Myocyte (in vitro differentiated cells): ENCODE results near the gene CDC37. TPM values are rescaled to one million over a fixed set of nuclear protein-coding genes. Genes with fewer than 3 reads are reported as not detected.
"Not testable (repeated sequence)": the region's sequence is repeated elsewhere in the genome, so short reads cannot be mapped to it uniquely, and the experiment has no call there.

Experiments used
- DNase-seq: peaks from one replicate; pipeline ENCODE4 v3.0.0-alpha.2; 2012; ENCODE audit warnings: low read depth
- total RNA-seq: library from RNA; depleted of rRNA; stranded (reverse); fragments of >200 nt; gene quantifications from 2 replicates; pipeline ENCODE4 v1.2.3, GENCODE V29; 2014

The CDC37 gene
- total RNA-seq, 1 donor from 2014 or later: 201 TPM

DNA sequence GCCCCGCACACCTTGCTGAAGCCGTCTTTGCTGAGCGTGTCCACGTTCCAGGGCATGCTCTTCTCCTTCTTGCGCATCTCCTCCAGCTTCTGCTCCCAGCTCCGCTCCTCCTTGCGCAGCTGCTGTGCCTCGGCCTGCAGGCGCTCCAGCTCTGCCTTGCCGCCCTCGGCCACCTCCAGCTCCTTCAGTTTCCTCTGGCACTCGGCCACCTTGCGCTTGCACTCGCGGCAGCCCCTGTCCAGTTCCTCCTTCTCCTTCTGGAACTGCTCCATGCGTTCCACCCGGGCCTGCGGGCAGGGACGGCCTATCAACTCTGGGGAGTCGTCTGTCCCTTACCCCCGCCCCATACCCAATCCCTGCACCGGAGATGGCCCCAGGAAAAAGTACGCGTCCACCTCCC lies 7.4 kb downstream of the CDC37 start:
- DNase-seq: no peak

- DNase-seq: no peak
Observed at GRCh38 chr19:10395436-10395835, 7.9 kb downstream of the CDC37 start.

DNA sequence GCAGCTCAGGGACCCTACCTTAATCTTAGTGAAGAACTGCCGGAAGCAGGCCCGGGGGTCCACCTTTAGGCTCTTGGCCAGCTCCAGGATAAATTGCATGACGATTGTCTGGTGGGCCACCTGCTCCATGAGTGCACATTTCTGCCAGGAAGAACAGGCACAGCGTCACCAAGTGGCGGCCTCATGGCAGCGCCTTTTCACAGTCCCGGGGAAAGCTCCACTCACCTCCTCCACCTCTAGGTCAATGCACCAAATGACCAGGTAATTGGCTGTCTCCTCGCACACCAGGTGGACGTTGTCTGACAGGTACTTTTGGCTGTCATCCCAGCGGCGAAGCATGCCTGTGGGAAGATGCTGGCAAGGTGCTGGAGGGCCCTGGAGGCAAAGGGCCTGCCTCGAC lies 8.3 kb downstream of the CDC37 start:
- no peak for DNase-seq

- DNase-seq: no peak
Observed at GRCh38 chr19:10393137-10393536, 10.2 kb downstream of the CDC37 start.

DNA sequence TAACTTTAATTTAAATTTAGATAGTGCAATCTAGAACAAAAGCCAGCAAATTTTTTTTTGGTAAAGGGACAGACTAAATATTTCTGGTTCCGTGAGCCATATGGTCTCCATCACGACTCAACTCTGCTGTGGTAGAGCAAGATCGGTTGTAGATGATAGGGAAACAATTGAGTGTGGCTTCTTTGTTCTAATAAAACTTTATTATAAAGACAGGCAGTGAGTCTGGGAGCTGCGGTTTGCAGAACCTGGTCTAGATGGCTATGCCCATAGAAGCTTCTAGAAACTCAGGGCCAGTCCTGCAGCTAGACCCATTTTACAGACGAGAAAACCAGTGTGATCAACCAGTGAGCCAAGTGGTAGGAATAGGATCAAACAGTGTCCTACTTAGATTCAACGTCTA lies 11.2 kb downstream of the CDC37 start:
- no peak for DNase-seq

GRCh38 chr19:10390652-10391286 lies 12.6 kb downstream of the CDC37 start:
- DNase-seq: peak; percentile 62

GRCh38 chr19:10389863-10390262 lies 13.5 kb downstream of the CDC37 start:
- no peak for DNase-seq

GRCh38 chr19:10388957-10389356 lies 14.4 kb downstream of the CDC37 start:
- DNase-seq: peak; percentile 84

DNA sequence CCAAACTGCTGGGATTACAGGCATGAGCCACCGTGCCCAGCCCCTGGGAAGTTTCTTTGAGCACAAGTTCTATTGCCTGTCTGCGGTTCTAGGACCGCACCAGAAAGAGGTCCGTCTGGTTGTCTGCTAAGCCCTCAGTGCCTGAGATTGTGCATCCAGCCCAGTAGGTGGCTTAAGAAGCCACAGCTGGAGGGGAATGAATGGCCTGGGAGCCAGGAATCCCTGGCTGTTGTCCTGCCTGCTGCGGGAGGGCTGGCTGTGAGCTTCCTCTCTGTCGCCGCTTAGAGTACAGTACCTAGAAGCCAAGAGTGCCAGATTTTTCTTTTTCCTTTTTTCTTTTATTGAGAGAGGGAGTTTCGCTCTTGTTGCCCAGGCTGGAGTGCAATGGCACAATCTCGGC lies 18.8 kb downstream of the CDC37 start:
- DNase-seq: no peak

GRCh38 chr19:10383223-10383499 lies 20.2 kb downstream of the CDC37 start:
- not testable (repeated sequence) for DNase-seq

- DNase-seq: peak; percentile 99
Observed at GRCh38 chr19:10380313-10381102, 22.8 kb downstream of the CDC37 start, which contains the start of gene TYK2. Gene TYK2, minus strand, starts transcription at chr19:10380572. Its CDS starts 2,166 bp downstream, at chr19:10378406.

DNA sequence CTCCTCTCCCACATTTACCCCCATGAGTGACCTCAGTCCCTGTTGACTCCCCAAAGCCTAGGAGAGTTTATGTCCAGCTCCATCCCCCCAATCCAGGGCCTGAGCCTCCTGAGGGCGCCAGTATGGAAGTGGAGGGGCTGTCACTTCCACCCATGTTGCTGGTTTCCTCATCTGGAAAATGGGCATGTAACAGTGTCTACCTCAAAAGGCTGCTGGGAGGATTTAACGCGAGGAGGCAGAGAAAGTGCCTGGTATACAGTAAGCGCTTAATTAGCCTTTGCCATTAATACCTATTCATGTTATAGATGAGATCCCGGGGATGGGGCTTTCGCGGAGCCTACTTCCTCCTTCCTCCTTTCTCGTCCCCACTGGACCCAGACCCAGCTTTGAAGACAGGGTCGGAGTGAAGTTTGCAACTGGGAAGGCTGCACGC lies 23.4 kb downstream of the CDC37 start:
- DNase-seq: peak; percentile 8

DNA sequence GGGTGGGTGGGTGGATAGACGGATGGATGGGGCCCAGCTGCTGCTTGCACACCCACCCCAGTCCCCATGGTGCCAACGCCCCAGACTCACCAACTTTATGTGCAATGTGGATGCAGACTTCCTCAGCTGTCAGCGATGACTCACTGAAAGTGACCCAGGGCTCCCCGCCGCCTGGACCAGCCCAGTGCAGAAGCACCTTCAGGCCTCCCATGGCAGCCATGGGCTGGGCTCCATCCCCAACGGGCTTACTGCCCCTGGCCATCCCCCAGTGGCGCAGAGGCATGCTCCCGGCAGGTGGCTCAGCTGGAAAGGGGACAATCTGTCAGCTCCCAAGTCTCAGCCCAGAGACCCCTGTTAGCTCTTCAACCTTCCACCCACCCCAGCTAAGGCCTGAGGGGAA lies 25.2 kb downstream of the CDC37 start:
- no peak for DNase-seq

GRCh38 chr19:10377140-10377640 lies 26.2 kb downstream of the CDC37 start:
- DNase-seq: not testable (repeated sequence)

DNA sequence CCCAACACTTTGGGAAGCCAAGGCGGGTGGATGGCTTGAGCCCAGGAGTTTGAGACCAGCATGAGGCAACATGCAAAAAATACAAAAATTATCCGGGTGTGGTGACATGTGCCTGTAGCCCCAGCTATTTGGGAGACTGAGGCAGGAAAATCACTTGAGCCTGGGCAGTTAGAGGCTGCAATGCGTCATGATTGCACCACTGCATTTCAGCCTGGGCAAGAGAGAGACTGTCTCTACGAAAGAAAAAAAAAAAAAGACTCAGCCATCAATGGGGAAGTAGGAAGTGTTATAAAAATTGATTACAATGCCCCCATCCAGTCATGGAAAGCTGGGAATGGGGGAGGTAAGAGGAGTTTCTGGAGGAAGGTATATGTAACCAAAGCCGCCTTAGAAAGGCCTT lies 28.4 kb downstream of the CDC37 start:
- no peak for DNase-seq

- no peak for DNase-seq
Observed at GRCh38 chr19:10372690-10373089, 30.7 kb downstream of the CDC37 start.

DNA sequence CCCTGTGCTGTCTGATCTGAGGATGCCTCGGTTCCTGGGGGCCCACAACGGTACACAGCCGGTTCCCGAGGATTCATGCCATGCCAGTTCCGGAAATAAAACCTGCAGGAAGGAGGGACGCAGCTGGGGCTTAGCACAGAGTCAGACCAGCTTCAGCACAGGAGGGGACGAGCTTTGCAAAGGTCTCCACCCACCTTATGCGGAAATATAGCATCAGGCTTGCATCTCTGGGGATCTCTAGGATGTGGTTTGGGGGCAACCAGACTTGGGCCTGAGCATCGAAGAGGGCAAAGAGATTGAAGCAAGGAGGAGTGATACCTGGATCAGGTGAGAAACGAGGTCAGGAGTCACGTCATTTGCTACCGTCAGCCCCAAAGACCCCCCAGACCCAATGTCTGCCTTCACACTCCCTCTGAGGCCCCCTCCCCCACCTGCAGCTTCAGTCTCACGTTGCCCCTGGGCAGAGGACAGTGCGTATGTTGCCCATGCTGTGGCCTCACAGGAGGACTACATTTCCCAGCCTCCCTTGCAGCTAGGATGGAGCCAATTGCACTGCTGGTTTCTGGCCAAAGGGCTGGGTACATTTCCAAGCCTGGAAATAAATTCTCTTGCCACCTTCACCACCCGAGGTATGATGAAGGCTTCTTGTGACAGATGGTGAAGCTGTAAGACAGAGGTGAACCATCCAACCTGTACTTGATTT lies 35.1 kb downstream of the CDC37 start:
- no peak for DNase-seq

GRCh38 chr19:10366950-10367512 lies 36.3 kb downstream of the CDC37 start:
- DNase-seq: not testable (repeated sequence)

- DNase-seq: no peak
Observed at GRCh38 chr19:10365518-10365917, 37.8 kb downstream of the CDC37 start.

DNA sequence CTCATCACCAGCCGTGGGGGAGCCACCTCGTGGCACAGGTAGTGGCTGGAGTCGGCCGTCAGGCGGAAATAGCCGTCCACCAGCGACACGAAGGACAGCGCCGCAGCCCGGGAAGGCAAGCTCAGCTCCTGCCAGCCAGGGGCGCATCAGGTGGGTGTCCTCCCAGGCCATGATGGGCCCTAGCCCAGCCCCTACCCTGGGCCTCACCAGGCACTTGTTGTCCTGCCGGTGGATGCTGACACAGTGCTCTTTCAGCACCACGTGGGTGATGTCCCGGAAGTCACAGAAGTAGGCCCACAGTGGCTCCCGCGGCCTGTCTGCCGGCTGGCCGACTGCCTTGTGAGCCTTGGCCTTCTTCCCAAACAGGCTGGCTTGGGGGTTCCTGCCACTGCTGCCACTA lies 38.7 kb downstream of the CDC37 start:
- DNase-seq: no peak

DNA sequence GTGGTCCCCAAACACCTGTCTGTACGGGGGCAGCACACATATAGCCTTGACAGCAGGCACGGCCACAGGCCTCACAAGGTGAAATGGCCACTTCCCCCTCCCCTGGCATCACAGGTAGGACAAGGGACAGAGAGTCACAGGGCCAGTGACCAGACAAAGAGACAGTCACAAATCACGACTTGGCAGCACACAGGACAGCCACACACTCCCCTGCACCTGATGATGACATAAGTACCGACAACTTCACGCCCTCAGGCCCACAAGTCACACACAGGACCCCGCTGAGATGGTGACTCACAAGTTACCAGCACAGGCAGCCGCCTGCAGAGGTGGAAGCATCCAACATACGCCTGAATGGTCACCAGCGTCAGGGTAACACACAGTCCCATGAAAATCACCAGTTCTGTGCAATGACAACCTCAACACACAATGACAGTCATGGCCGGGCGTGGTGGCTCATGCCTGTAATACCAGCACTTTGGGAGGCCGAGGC lies 39.5 kb downstream of the CDC37 start:
- no peak for DNase-seq

DNA sequence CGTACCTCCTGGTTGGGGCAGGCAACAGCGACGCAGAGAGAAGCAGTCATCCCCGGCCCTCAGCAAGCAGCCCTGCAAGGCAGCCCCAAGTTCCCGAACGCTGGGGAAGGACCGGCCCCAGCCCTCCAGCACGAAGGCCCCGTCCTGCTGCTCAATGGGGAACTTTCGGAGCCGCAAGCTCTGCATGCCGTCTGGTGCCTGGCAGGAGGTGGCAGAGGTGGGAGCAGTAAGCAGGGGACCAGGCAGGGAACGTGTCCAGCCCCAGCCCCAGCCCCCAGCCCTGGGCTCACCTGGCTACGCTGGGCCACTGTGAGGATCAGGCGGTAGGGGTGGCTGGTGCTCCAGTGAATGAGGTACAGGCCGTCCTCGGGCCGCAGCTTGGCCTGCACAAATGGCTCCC lies 41.1 kb downstream of the CDC37 start:
- no peak for DNase-seq
